SK-N-SH (cell line): Measurements from ENCODE around the gene PPP1R12C. TPM values are rescaled to one million over a fixed set of nuclear protein-coding genes. Genes with fewer than 3 reads are reported as not detected.

ENCODE experiments used
- CTCF ChIA-PET: fragments of 300-600, 350-600 bp; formaldehyde crosslinking; extraction: SDS; loops from one replicate; lab custom pipeline; 2021; lab: Yijun Ruan, JAX
- POLR2A ChIA-PET: fragments of 350-600 bp; sonication (Branson Sonifier 250); formaldehyde crosslinking; extraction: SDS; loops from one replicate; lab custom pipeline; 2020; ENCODE audit warnings: antibody characterized with exemption, inconsistent platforms; lab: Yijun Ruan, JAX
- DNase-seq: peaks from one replicate; pipeline ENCODE4 v3.0.0; 2012
- H2AFZ ChIP-seq: fragments of 200-600 bp; sonication (generic); 2 replicates; pipeline ENCODE4 v1.8.1; 2016; ENCODE audit warnings: antibody characterized with exemption, mild to moderate bottlenecking, low read depth
- H3F3A ChIP-seq: fragments of 200-600 bp; sonication (generic); replicated peaks from 2 replicates; pipeline ENCODE3; 2016; ENCODE audit warnings: antibody characterized with exemption, mild to moderate bottlenecking; ENCODE audit not compliant: insufficient read depth
- H3K27ac ChIP-seq, 2 experiments: fragments of 200-500 bp in 1 of 2; fragments of 200-600 bp in 1 of 2; sonication (Bioruptor generic) in 1 of 2; sonication (generic), shearing (Covaris generic) in 1 of 2; 2 replicates each; pipeline versions ENCODE4 v1.5.1 to v1.6.1; 2014 to 2016; ENCODE audit warnings: low read depth in 2 of 2, inconsistent platforms in 1 of 2, low read length in 1 of 2, mild to moderate bottlenecking in 1 of 2, mixed read lengths in 1 of 2
- H3K27me3 ChIP-seq: fragments of 200-600 bp; sonication (generic), shearing (Covaris generic); 2 replicates; pipeline ENCODE4 v1.6.1; 2016; ENCODE audit warnings: mixed run types; ENCODE audit not compliant: insufficient read depth
- H3K36me3 ChIP-seq, 2 experiments: fragments of 200-500 bp in 1 of 2; fragments of 200-600 bp in 1 of 2; sonication (Bioruptor generic) in 1 of 2; sonication (generic) in 1 of 2; replicated peaks in 1 of 2; 2 replicates each; pipeline versions ENCODE3 to v1.5.1; 2014 to 2016; ENCODE audit warnings: low read length in 1 of 2, mild to moderate bottlenecking in 1 of 2; ENCODE audit not compliant: insufficient read depth in 2 of 2, control insufficient read depth in 1 of 2
- H3K4me1 ChIP-seq, 2 experiments: fragments of 200-500 bp in 1 of 2; fragments of 200-600 bp in 1 of 2; sonication (Bioruptor generic) in 1 of 2; sonication (generic), shearing (Covaris generic) in 1 of 2; 2 replicates each; pipeline versions ENCODE4 v1.5.1 to v1.6.1; 2014 to 2016; ENCODE audit warnings: low read depth in 1 of 2, low read length in 1 of 2, mixed run types in 1 of 2; ENCODE audit not compliant: insufficient read depth in 2 of 2, control insufficient read depth in 1 of 2
- H3K4me2 ChIP-seq: fragments of 200-600 bp; sonication (generic), shearing (Covaris generic); 2 replicates; pipeline ENCODE4 v1.6.1; 2017; ENCODE audit warnings: mixed run types
- H3K4me3 ChIP-seq, 2 experiments: fragments of 200-500 bp in 1 of 2; fragments of 200-600 bp in 1 of 2; sonication (Bioruptor generic) in 1 of 2; sonication (generic), shearing (Covaris generic) in 1 of 2; 2 replicates each; pipeline versions ENCODE4 v1.5.1 to v1.8.1; 2014 to 2016; ENCODE audit warnings: low read depth in 2 of 2, inconsistent platforms in 1 of 2, low read length in 1 of 2, mild to moderate bottlenecking in 1 of 2, mixed read lengths in 1 of 2, moderate library complexity in 1 of 2
- H3K79me2 ChIP-seq: fragments of 200-600 bp; sonication (generic); 2 replicates; pipeline ENCODE4 v1.8.1; 2017; ENCODE audit warnings: mild to moderate bottlenecking; ENCODE audit not compliant: insufficient read depth
- H3K9ac ChIP-seq: fragments of 200-600 bp; sonication (generic); 2 replicates; pipeline ENCODE4 v1.6.1; 2017; ENCODE audit warnings: mixed run types
- H3K9me2 ChIP-seq: fragments of 200-600 bp; sonication (generic); 2 replicates; pipeline ENCODE4 v1.6.1; 2017; ENCODE audit warnings: mixed run types
- H3K9me3 ChIP-seq: fragments of 200-600 bp; sonication (generic); 2 replicates; pipeline ENCODE4 v1.6.1; 2017; ENCODE audit warnings: mixed run types, mild to moderate bottlenecking, moderate library complexity
- H4K20me1 ChIP-seq: fragments of 200-600 bp; sonication (generic); 2 replicates; pipeline ENCODE4 v1.6.1; 2017; ENCODE audit warnings: mild to moderate bottlenecking, mixed run types; ENCODE audit not compliant: insufficient read depth
- CHD2 ChIP-seq: fragments of 150-350 bp; IDR thresholded peaks from 2 replicates; pipeline ENCODE4 v1.6.1; 2018; ENCODE audit warnings: low read length; ENCODE audit not compliant: partially characterized antibody
- FOSL2 ChIP-seq: IDR thresholded peaks from 2 replicates; pipeline ENCODE4 v1.4.0; 2012; ENCODE audit warnings: low read depth, mild to moderate bottlenecking, moderate library complexity, borderline replicate concordance
- FOXM1 ChIP-seq: IDR thresholded peaks from 2 replicates; pipeline ENCODE4 v1.4.0; 2012; ENCODE audit warnings: low read depth, mild to moderate bottlenecking
- GABPA ChIP-seq: IDR thresholded peaks from 2 replicates; pipeline ENCODE4 v1.4.0; 2012; ENCODE audit warnings: low read depth, mild to moderate bottlenecking
- GATA2 ChIP-seq: sonication (generic); formaldehyde crosslinking; IDR thresholded peaks from 2 replicates; pipeline ENCODE4 v1.5.0; 2020; ENCODE audit warnings: mild to moderate bottlenecking, missing genetic modification reagents
- JUND ChIP-seq: IDR thresholded peaks from 2 replicates; pipeline ENCODE4 v1.4.0; 2012
- MXI1 ChIP-seq: IDR thresholded peaks from 2 replicates; pipeline ENCODE4 v1.6.1; 2012; ENCODE audit warnings: mild to moderate bottlenecking, low read depth, low read length, improper control_type of control experiment
- NRF1 ChIP-seq: IDR thresholded peaks from 2 replicates; pipeline ENCODE4 v1.6.1; 2012; ENCODE audit warnings: low read depth, mild to moderate bottlenecking, low read length
- POLR2AphosphoS5 ChIP-seq: IDR thresholded peaks from 2 replicates; pipeline ENCODE4 v1.6.1; 2012; ENCODE audit warnings: low read depth, low read length
- RAD21 ChIP-seq: IDR thresholded peaks from 2 replicates; pipeline ENCODE4 v1.6.1; 2012; ENCODE audit warnings: mild to moderate bottlenecking, low read length
- RCOR1 ChIP-seq: fragments of 150-350 bp; IDR thresholded peaks from 2 replicates; pipeline ENCODE4 v1.6.1; 2017; ENCODE audit warnings: antibody characterized with exemption, low read length
- RFX5 ChIP-seq: IDR thresholded peaks from 2 replicates; pipeline ENCODE4 v1.6.1; 2012; ENCODE audit warnings: mild to moderate bottlenecking, improper control_type of control experiment, low read length
- RXRA ChIP-seq: IDR thresholded peaks from 2 replicates; pipeline ENCODE4 v1.4.0; 2012; ENCODE audit warnings: low read depth, mild to moderate bottlenecking, borderline replicate concordance
- SIN3A ChIP-seq: IDR thresholded peaks from 2 replicates; pipeline ENCODE4 v1.6.1; 2012; ENCODE audit warnings: low read depth, mild to moderate bottlenecking, low read length, moderate library complexity, borderline replicate concordance
- TAF1 ChIP-seq: IDR thresholded peaks from 2 replicates; pipeline ENCODE4 v1.6.1; 2012; ENCODE audit warnings: low read depth, mild to moderate bottlenecking, low read length, moderate library complexity, borderline replicate concordance
- TCF12 ChIP-seq: IDR thresholded peaks from 2 replicates; pipeline ENCODE4 v1.4.0; 2012
- TEAD4 ChIP-seq: IDR thresholded peaks from 2 replicates; pipeline ENCODE4 v1.4.0; 2012; ENCODE audit warnings: mild to moderate bottlenecking, borderline replicate concordance; ENCODE audit not compliant: insufficient read depth
- WGBS: methylation state at CpG from one replicate; pipeline ENCODE4 v1.1.6; 2017; ENCODE audit warnings: low lambda C conversion rate; 5-methylcytosine and 5-hydroxymethylcytosine counted together
- polyA plus RNA-seq, 3 experiments: library from polyadenylated mRNA; depleted of rRNA; stranded (reverse); fragments of >200 nt; gene quantifications; 2 replicates each; pipeline ENCODE4 v1.2.3, GENCODE V29; 2012
- TF ChIP-seq, protein P1 (sequence below): IDR thresholded peaks from 2 replicates; pipeline ENCODE4 v1.4.0; 2012; ENCODE audit warnings: low read depth, borderline replicate concordance
- TF ChIP-seq, protein P2 (sequence below): fragments of 200-600 bp; sonication (generic); IDR thresholded peaks from 2 replicates; pipeline ENCODE4 v1.6.1; 2017; ENCODE audit warnings: antibody characterized with exemption, mild to moderate bottlenecking, moderate library complexity
- TF ChIP-seq, protein P3 (sequence below): IDR thresholded peaks from 2 replicates; pipeline ENCODE4; 2012
- TF ChIP-seq, protein P4 (sequence below): IDR thresholded peaks from 2 replicates; pipeline ENCODE4 v1.4.0; 2012; ENCODE audit warnings: low read depth
- TF ChIP-seq, protein P5 (sequence below): fragments of 150-350 bp; IDR thresholded peaks from 2 replicates; pipeline ENCODE4 v1.6.1; 2017; ENCODE audit warnings: antibody characterized with exemption, low read length, low read depth, borderline replicate concordance
- TF ChIP-seq, protein P6 (sequence below): IDR thresholded peaks from 2 replicates; pipeline ENCODE4 v1.4.0; 2012; ENCODE audit warnings: low read depth, borderline replicate concordance

Gene PPP1R12C
- polyA plus RNA-seq, 1 of the 3 experiments (the other 2 are of a cell fraction): 83.9 TPM

DNA sequence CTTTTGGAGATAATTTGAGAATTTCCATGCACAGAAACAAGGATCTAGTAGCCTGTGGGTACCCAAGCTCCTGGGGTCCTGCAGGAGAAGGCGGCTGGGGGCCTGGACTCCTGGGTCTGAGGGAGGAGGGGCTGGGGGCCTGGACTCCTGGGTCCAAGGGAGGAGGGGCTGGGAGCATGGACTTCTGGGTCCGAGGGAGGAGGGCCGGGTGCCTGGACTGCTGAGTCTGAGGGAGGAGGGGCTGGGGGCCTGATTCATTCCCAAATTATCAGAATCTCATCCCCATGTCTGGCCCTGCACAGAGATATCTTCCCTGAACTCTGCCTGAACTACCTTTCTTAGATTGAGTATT lies 54.0 kb downstream of the PPP1R12C start (continued):
- TF ChIP-seq RXRA: no peak
- no peak for TF ChIP-seq GATA2 (CRISPR knock-in tag)
- no peak for TF ChIP-seq TAF1
- TF ChIP-seq TEAD4: no peak
- no peak for TF ChIP-seq CHD2
- TF ChIP-seq, protein P1, sequence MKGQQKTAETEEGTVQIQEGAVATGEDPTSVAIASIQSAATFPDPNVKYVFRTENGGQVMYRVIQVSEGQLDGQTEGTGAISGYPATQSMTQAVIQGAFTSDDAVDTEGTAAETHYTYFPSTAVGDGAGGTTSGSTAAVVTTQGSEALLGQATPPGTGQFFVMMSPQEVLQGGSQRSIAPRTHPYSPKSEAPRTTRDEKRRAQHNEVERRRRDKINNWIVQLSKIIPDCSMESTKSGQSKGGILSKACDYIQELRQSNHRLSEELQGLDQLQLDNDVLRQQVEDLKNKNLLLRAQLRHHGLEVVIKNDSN: no peak
- TF ChIP-seq, protein P2, sequence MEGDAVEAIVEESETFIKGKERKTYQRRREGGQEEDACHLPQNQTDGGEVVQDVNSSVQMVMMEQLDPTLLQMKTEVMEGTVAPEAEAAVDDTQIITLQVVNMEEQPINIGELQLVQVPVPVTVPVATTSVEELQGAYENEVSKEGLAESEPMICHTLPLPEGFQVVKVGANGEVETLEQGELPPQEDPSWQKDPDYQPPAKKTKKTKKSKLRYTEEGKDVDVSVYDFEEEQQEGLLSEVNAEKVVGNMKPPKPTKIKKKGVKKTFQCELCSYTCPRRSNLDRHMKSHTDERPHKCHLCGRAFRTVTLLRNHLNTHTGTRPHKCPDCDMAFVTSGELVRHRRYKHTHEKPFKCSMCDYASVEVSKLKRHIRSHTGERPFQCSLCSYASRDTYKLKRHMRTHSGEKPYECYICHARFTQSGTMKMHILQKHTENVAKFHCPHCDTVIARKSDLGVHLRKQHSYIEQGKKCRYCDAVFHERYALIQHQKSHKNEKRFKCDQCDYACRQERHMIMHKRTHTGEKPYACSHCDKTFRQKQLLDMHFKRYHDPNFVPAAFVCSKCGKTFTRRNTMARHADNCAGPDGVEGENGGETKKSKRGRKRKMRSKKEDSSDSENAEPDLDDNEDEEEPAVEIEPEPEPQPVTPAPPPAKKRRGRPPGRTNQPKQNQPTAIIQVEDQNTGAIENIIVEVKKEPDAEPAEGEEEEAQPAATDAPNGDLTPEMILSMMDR: no peak
- no peak for TF ChIP-seq GABPA
- TF ChIP-seq FOSL2: no peak
- TF ChIP-seq, protein P3, sequence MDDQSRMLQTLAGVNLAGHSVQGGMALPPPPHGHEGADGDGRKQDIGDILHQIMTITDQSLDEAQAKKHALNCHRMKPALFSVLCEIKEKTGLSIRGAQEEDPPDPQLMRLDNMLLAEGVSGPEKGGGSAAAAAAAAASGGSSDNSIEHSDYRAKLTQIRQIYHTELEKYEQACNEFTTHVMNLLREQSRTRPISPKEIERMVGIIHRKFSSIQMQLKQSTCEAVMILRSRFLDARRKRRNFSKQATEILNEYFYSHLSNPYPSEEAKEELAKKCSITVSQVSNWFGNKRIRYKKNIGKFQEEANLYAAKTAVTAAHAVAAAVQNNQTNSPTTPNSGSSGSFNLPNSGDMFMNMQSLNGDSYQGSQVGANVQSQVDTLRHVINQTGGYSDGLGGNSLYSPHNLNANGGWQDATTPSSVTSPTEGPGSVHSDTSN: no peak

DNA sequence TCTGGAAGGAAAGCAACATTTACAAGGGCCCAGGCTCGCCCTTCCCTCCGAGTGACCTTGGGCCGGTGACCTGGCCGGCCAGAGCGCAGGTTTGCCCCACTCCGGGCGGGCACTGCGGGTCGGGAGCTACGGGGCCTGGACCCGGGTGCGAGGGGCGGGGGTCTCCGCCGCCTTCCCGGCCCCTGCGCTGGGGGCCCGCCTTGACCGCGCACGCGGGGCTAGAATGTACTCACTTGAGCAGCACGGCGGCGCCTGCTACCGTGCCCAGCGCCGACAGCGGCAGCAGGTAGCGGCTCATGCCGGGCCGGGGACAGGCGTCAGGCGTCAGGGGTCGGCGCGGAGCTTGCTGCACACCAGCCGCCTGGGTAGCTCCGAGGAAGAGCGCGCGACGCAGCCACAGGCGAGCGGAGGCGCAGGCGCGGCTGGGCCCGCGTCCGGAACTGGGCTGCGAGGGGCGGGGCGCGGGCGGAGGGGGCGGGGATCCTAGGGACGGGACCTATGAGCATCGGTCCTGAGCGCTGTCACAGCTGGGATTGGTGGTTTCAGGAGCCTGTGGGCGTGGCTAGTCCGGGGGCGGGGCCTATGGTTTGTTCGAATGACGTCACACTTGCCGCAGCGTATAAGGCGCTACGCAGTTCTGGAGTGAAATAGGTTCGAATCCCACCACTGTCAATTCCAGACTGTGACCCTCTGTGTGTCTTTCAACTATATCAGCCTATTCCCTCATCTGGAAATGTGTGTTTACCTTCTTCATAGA lies 54.5 kb downstream of the PPP1R12C start, which contains the start of gene RDH13:
RDH13 (minus strand) TSS at position 414 of the 757 bp plus-strand sequence; CDS start at position 298, 116 bp downstream.
- H2AFZ ChIP-seq: peak within 1 kb of the TSS; percentile 86; the same call in 1 of the 2 replicates
- H3K9ac ChIP-seq: peak within 1 kb of the TSS; percentile 75
- H3K9me2 ChIP-seq: no peaks in the 10 kb centered on the region
- ChIA-PET POLR2A (no interaction called here), CTCF (interaction anchor here (2.1 kb wide), 1 partner anchor 25 kb away, joined by 8 read pairs; no protein-coding TSS in a partner anchor)
- TF ChIP-seq FOSL2 (no peak), RFX5 (0 out of 2 replicates have a peak, but pooled peaks have one; percentile 21), RCOR1 (peak; percentile 90), NRF1 (peak; percentile 71), JUND (no peak), FOXM1 (no peak), POLR2AphosphoS5 (no peak; the same call in 1 of the 2 replicates), MXI1 (peak; percentile 83; the same call in 1 of the 2 replicates), RAD21 (no peak), RXRA (no peak), GABPA (peak; percentile 55; the same call in 1 of the 2 replicates), TCF12 (no peak), SIN3A (no peak)
- TF ChIP-seq, protein P4, sequence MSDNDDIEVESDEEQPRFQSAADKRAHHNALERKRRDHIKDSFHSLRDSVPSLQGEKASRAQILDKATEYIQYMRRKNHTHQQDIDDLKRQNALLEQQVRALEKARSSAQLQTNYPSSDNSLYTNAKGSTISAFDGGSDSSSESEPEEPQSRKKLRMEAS: peak; percentile 31; the same call in 1 of the 2 replicates
- TF ChIP-seq, protein P5, sequence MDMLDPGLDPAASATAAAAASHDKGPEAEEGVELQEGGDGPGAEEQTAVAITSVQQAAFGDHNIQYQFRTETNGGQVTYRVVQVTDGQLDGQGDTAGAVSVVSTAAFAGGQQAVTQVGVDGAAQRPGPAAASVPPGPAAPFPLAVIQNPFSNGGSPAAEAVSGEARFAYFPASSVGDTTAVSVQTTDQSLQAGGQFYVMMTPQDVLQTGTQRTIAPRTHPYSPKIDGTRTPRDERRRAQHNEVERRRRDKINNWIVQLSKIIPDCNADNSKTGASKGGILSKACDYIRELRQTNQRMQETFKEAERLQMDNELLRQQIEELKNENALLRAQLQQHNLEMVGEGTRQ: no peak
- TF ChIP-seq, protein P6, sequence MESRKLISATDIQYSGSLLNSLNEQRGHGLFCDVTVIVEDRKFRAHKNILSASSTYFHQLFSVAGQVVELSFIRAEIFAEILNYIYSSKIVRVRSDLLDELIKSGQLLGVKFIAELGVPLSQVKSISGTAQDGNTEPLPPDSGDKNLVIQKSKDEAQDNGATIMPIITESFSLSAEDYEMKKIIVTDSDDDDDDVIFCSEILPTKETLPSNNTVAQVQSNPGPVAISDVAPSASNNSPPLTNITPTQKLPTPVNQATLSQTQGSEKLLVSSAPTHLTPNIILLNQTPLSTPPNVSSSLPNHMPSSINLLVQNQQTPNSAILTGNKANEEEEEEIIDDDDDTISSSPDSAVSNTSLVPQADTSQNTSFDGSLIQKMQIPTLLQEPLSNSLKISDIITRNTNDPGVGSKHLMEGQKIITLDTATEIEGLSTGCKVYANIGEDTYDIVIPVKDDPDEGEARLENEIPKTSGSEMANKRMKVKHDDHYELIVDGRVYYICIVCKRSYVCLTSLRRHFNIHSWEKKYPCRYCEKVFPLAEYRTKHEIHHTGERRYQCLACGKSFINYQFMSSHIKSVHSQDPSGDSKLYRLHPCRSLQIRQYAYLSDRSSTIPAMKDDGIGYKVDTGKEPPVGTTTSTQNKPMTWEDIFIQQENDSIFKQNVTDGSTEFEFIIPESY: no peak
- peaks cover 20% of the 10 kb centered on the region; the same call in 1 of the 2 replicates for H3K79me2 ChIP-seq
- peaks cover 0 to 5% of the 10 kb centered on the region in 2 experiments; a peak in 1 of 4 replicates for H3K4me1 ChIP-seq
- peaks cover 0 to 8% of the 10 kb centered on the region in 2 experiments for H3K36me3 ChIP-seq
- H3K4me3 ChIP-seq: peak within 1 kb of the TSS; percentile 68 to 83
- peak; percentile 99 for DNase-seq
- no peaks in the 10 kb centered on the region for H3F3A ChIP-seq
- H3K9me3 ChIP-seq: no peaks in the 10 kb centered on the region
- no peak within 1 kb of the TSS for H3K27ac ChIP-seq
- under 1% methylated on average over 20 of the region's 70 CpGs for WGBS
- H3K27me3 ChIP-seq: peaks cover 7% of the 10 kb centered on the region; the same call in 1 of the 2 replicates
- H4K20me1 ChIP-seq: no peaks in the 10 kb centered on the region
- H3K4me2 ChIP-seq: peak within 1 kb of the TSS; percentile 100
